ENCODE data around the gene NCAPD3. TPM values are rescaled to one million over a fixed set of nuclear protein-coding genes. Genes with fewer than 3 reads are reported as not detected.
A peak's percentile ranks its signal among the peaks of the same experiment; 100 is the strongest.

Gene NCAPD3
- total and polyA plus RNA-seq, 2 donors (not counting 1 experiment from before 2014, with no cell fraction given): 12.9 to 32.2 TPM

DNA sequence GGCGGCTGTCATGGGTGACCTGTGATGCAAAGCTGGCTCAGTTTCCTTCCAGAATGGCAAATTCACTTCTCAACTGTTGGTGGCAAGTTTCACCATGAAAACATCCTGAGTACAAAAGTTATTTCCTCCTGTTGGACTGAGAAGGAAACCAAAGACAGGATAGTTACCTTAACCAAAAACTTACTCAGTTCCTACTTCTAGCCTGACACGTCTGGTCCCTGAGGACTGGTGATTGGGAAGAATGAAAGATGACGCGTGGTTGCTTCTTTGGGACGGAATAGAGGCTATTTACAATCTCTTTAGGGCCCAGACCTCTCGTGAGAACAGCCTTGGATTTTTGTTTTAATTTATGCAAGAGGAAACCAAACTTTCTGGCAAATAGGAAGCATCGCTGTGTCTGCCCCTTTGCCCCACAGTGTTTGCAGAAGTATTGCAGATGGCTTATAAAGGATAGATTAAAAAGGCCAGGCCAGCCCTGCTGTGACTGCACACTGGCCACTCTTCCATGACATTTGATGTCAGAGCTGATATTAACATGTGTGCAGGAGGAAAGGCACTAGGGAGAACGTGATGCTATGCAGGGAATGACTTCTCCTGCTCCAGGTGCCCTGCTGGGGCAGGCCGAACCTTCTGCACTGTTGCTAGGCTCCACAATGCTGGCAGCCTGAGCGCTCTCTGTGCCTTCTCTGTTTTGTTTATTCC is 8.3 kb upstream of the NCAPD3 start:
- ChIA-PET CTCF (interaction anchor here (1.2 to 2.8 kb wide), 2 partner anchors 21 to 25 kb away, joined by 3 to 8 read pairs; partner anchors contain the start of genes ACAD8 and THYN1), POLR2A (no interaction called here)
- Mint-ChIP-seq H3K4me1 (peaks cover 50% of the 10 kb centered on the region), H3K9me3 (ENCODE audit: insufficient read depth) (no peaks in the 10 kb centered on the region), H3K27ac (no peak overlapping the region), H3K4me3 (peak overlapping the region; percentile 44), H3K27me3 (peaks cover 17% of the 10 kb centered on the region)
- 44% methylated on average over 9 of the region's 10 CpGs for WGBS (ENCODE audit: insufficient coverage)
- DNase-seq: no peak
- Histone ChIP-seq H4K20me1 (ENCODE audit: control insufficient read depth, insufficient read depth, low read length, poor library complexity, severe bottlenecking) (peaks cover 68% of the 10 kb centered on the region), H3K4me1 (ENCODE audit: control insufficient read depth in 2 of 2, insufficient read depth in 2 of 2, low read length in 2 of 2) (peaks cover 48 to 50% of the 10 kb centered on the region in 2 donors), H3K9ac (ENCODE audit: low read length) (no peak overlapping the region), H3K79me2 (ENCODE audit: control insufficient read depth, insufficient read depth, low read length) (peaks cover 31% of the 10 kb centered on the region), H3K4me2 (replicated peaks; ENCODE audit: low read depth, low read length, poor library complexity, severe bottlenecking) (peak overlapping the region; percentile 20), H3K4me3 (ENCODE audit: control extremely low read depth in 1 of 5, extremely low read depth in 1 of 5, insufficient read depth in 1 of 5, low read depth in 2 of 5, low read length in 4 of 5) (no peak overlapping the region), H3K9me3 (ENCODE audit: control extremely low read depth in 1 of 3, control insufficient read depth in 2 of 3, insufficient read depth in 1 of 3, low read length in 2 of 3) (no peaks in the 10 kb centered on the region), H2AFZ (ENCODE audit: insufficient read depth, low read depth, low read length, poor library complexity, severe bottlenecking) (no peak overlapping the region), H3K27me3 (replicated peaks in 1 of 4; ENCODE audit: control extremely low read depth in 1 of 4, control insufficient read depth in 3 of 4, insufficient read depth in 4 of 4, low read length in 3 of 4) (peaks cover 0 to 34% (median 17%) of the 10 kb centered on the region in 4 experiments), H3K27ac (ENCODE audit: low read length in 2 of 2) (no peak overlapping the region), H3K36me3 (replicated peaks in 1 of 2; ENCODE audit: control extremely low read depth in 1 of 2, control insufficient read depth in 1 of 2, extremely low read depth in 1 of 2, insufficient read depth in 2 of 2, low read length in 1 of 2) (no peaks in the 10 kb centered on the region)
- ATAC-seq (ENCODE audit: low read depth): no peak
- intact Hi-C loops (cut with micrococcal nuclease): no loop called here
- no peak for TF ChIP-seq EZH2 (IDR thresholded peaks at IDR 0.05; ENCODE audit: borderline replicate concordance, insufficient read depth, low read depth, low read length, poor library complexity, severe bottlenecking)
- TF ChIP-seq, protein P1, sequence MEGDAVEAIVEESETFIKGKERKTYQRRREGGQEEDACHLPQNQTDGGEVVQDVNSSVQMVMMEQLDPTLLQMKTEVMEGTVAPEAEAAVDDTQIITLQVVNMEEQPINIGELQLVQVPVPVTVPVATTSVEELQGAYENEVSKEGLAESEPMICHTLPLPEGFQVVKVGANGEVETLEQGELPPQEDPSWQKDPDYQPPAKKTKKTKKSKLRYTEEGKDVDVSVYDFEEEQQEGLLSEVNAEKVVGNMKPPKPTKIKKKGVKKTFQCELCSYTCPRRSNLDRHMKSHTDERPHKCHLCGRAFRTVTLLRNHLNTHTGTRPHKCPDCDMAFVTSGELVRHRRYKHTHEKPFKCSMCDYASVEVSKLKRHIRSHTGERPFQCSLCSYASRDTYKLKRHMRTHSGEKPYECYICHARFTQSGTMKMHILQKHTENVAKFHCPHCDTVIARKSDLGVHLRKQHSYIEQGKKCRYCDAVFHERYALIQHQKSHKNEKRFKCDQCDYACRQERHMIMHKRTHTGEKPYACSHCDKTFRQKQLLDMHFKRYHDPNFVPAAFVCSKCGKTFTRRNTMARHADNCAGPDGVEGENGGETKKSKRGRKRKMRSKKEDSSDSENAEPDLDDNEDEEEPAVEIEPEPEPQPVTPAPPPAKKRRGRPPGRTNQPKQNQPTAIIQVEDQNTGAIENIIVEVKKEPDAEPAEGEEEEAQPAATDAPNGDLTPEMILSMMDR (IDR thresholded peaks at IDR 0.05): no peak

DNA sequence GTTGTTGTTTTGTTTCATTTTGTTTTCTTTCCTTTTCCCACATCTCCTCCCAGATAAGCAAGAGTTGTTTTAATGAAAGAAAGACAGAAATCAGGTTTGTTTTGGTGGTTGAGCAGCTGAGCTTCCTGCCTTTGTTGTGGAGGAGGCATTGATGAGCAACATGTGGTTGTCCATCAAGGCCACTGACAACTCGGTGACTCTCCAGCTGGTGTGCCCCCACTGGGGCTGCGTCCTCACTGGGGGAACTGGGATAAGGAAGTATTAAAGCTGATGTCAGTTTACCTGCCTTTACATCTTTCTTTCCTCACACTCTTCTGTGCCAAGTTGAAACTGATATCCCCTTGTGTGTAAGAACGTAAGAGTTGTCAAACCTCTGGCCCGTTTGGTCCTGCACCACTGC is 6.6 kb upstream of the NCAPD3 start:
- Histone ChIP-seq H2AFZ (ENCODE audit: insufficient read depth, low read depth, low read length, poor library complexity, severe bottlenecking) (no peak overlapping the region), H3K79me2 (ENCODE audit: control insufficient read depth, insufficient read depth, low read length) (peaks cover 41% of the 10 kb centered on the region), H3K27ac (ENCODE audit: low read length in 2 of 2) (no peak overlapping the region), H4K20me1 (ENCODE audit: control insufficient read depth, insufficient read depth, low read length, poor library complexity, severe bottlenecking) (peaks cover 85% of the 10 kb centered on the region), H3K9ac (ENCODE audit: low read length) (no peak overlapping the region), H3K36me3 (replicated peaks in 1 of 2; ENCODE audit: control extremely low read depth in 1 of 2, control insufficient read depth in 1 of 2, extremely low read depth in 1 of 2, insufficient read depth in 2 of 2, low read length in 1 of 2) (no peaks in the 10 kb centered on the region), H3K4me3 (ENCODE audit: control extremely low read depth in 1 of 5, extremely low read depth in 1 of 5, insufficient read depth in 1 of 5, low read depth in 2 of 5, low read length in 4 of 5) (no peak overlapping the region), H3K27me3 (replicated peaks in 1 of 4; ENCODE audit: control extremely low read depth in 1 of 4, control insufficient read depth in 3 of 4, insufficient read depth in 4 of 4, low read length in 3 of 4) (peaks cover 0 to 45% (median 30%) of the 10 kb centered on the region in 4 experiments), H3K4me1 (ENCODE audit: control insufficient read depth in 2 of 2, insufficient read depth in 2 of 2, low read length in 2 of 2) (peaks cover 58 to 67% of the 10 kb centered on the region in 2 donors), H3K4me2 (replicated peaks; ENCODE audit: low read depth, low read length, poor library complexity, severe bottlenecking) (peak overlapping the region; percentile 23), H3K9me3 (ENCODE audit: control extremely low read depth in 1 of 3, control insufficient read depth in 2 of 3, insufficient read depth in 1 of 3, low read length in 2 of 3) (no peaks in the 10 kb centered on the region)
- ChIA-PET POLR2A (no interaction called here), CTCF (interaction anchor here (1.3 to 2.8 kb wide), 6 partner anchors 14 to 46 kb away, joined by 3 to 27 read pairs (median 5); partner anchors contain the start of gene GLB1L3)
- no peak overlapping the region for H3K27ac Mint-ChIP-seq
- H3K4me1 Mint-ChIP-seq: peaks cover 59% of the 10 kb centered on the region
- DNase-seq (no peak), ATAC-seq (ENCODE audit: low read depth) (no peak)
- TF ChIP-seq EZH2 (IDR thresholded peaks at IDR 0.05; ENCODE audit: borderline replicate concordance, insufficient read depth, low read depth, low read length, poor library complexity, severe bottlenecking): no peak
- TF ChIP-seq, protein P1 (IDR thresholded peaks at IDR 0.05): no peak
- H3K9me3 Mint-ChIP-seq (ENCODE audit: insufficient read depth): no peaks in the 10 kb centered on the region
- H3K27me3 Mint-ChIP-seq: peaks cover 27% of the 10 kb centered on the region
- WGBS (ENCODE audit: insufficient coverage): no CpG with 5 or more reads among the region's 4 CpGs
- H3K4me3 Mint-ChIP-seq: peak overlapping the region; percentile 64
- intact Hi-C loops (cut with micrococcal nuclease): no loop called here
